IMR-90 (cell line): ENCODE measurements around the gene ITGA2. TPM values are rescaled to one million over a fixed set of nuclear protein-coding genes. Genes with fewer than 3 reads are reported as not detected.

Source experiments
- ATAC-seq: fragments of 200-7000 bp; cut with Tn5 transposase; 2 replicates; pipeline ENCODE4 v1.9.1; 2020; ENCODE audit warnings: low read depth, mild to moderate bottlenecking, moderate library complexity
- BruUV-seq: library from RNA; stranded (reverse); fragments of 400-500 nt; replicated peaks from 2 replicates; lab custom pipeline; 2021; lab: Mats Ljungman, UMichigan
- CTCF ChIA-PET: fragments of 300-600 bp; formaldehyde crosslinking; extraction: SDS; loops from one replicate; lab custom pipeline; 2021; ENCODE audit warnings: antibody characterized with exemption; lab: Yijun Ruan, JAX
- POLR2A ChIA-PET: fragments of 300-600 bp; sonication (Branson Sonifier 250); formaldehyde crosslinking; loops from one replicate; lab custom pipeline; 2022; ENCODE audit warnings: antibody characterized with exemption; ENCODE audit not compliant: unreplicated experiment; lab: Charles Lee
- DNase-seq: peaks from one replicate; pipeline ENCODE4 v3.0.0; 2013
- H2AFZ ChIP-seq: replicated peaks from 2 replicates; pipeline ENCODE3; 2013; ENCODE audit warnings: low read length, mild to moderate bottlenecking; ENCODE audit not compliant: poor library complexity
- H2AK5ac ChIP-seq: 2 replicates; pipeline ENCODE4 v1.6.1; 2013; ENCODE audit warnings: low read depth, low read length, inconsistent platforms
- H2AK9ac ChIP-seq: replicated peaks from 2 replicates; pipeline ENCODE3; 2013; ENCODE audit warnings: mild to moderate bottlenecking, low read depth, low read length, moderate library complexity; ENCODE audit not compliant: poor library complexity
- H2BK120ac ChIP-seq: 2 replicates; pipeline ENCODE4 v1.6.1; 2013; ENCODE audit warnings: low read depth, low read length, inconsistent platforms
- H2BK15ac ChIP-seq: 3 replicates; pipeline ENCODE4 v1.6.1; 2013; ENCODE audit warnings: low read depth, low read length, inconsistent platforms
- H2BK20ac ChIP-seq: 2 replicates; pipeline ENCODE4 v1.6.1; 2013; ENCODE audit warnings: low read depth, mild to moderate bottlenecking, inconsistent platforms, low read length, moderate library complexity
- H2BK5ac ChIP-seq: 2 replicates; pipeline ENCODE4 v1.6.1; 2013; ENCODE audit warnings: mild to moderate bottlenecking, low read depth, low read length, inconsistent platforms; ENCODE audit not compliant: poor library complexity, severe bottlenecking
- H3K14ac ChIP-seq: replicated peaks from 2 replicates; pipeline ENCODE4 v1.6.1; 2013; ENCODE audit warnings: low read depth, low read length, inconsistent platforms
- H3K18ac ChIP-seq: 2 replicates; pipeline ENCODE4 v1.6.1; 2013; ENCODE audit warnings: low read depth, low read length, control low read depth
- H3K23ac ChIP-seq: 2 replicates; pipeline ENCODE4 v1.6.1; 2013; ENCODE audit warnings: low read depth, low read length, inconsistent platforms
- H3K27ac ChIP-seq: 2 replicates; pipeline ENCODE4 v1.5.1; 2013; ENCODE audit warnings: mild to moderate bottlenecking, control low read depth, low read length; ENCODE audit not compliant: insufficient read depth
- H3K27me3 ChIP-seq: 2 replicates; pipeline ENCODE4 v1.6.1; 2013; ENCODE audit warnings: low read length; ENCODE audit not compliant: control insufficient read depth, insufficient read depth
- H3K36me3 ChIP-seq: 2 replicates; pipeline ENCODE4 v1.6.1; 2013; ENCODE audit warnings: low read length, mixed read lengths; ENCODE audit not compliant: control insufficient read depth, insufficient read depth
- H3K4ac ChIP-seq: 2 replicates; pipeline ENCODE4 v1.6.1; 2013; ENCODE audit warnings: low read depth, low read length, inconsistent platforms
- H3K4me1 ChIP-seq: 2 replicates; pipeline ENCODE4 v1.6.1; 2013; ENCODE audit warnings: low read length, mixed read lengths; ENCODE audit not compliant: control insufficient read depth, insufficient read depth
- H3K4me2 ChIP-seq: 2 replicates; pipeline ENCODE4 v1.6.1; 2013; ENCODE audit warnings: low read depth, mild to moderate bottlenecking, control low read depth, low read length, moderate library complexity
- H3K4me3 ChIP-seq: 2 replicates; pipeline ENCODE4 v1.5.1; 2013; ENCODE audit warnings: low read depth, mild to moderate bottlenecking, control low read depth, low read length, moderate library complexity; ENCODE audit not compliant: insufficient read depth
- H3K56ac ChIP-seq: 2 replicates; pipeline ENCODE4 v1.6.1; 2013; ENCODE audit warnings: low read length, inconsistent platforms; ENCODE audit not compliant: insufficient read depth; ENCODE audit errors: extremely low read depth
- H3K79me1 ChIP-seq, 2 experiments: 2 replicates each; pipeline ENCODE4 v1.6.1; 2013; ENCODE audit warnings: low read length in 2 of 2, inconsistent platforms in 1 of 2, low read depth in 1 of 2
- H3K9ac ChIP-seq: 2 replicates; pipeline ENCODE4 v1.6.1; 2013; ENCODE audit warnings: low read depth, low read length, control low read depth
- H3K9me1 ChIP-seq: 2 replicates; pipeline ENCODE4 v1.6.1; 2013; ENCODE audit warnings: low read length, inconsistent platforms; ENCODE audit not compliant: insufficient read depth
- H3K9me3 ChIP-seq: 2 replicates; pipeline ENCODE4 v1.6.1; 2013; ENCODE audit warnings: low read length; ENCODE audit not compliant: control insufficient read depth, insufficient read depth
- H4K20me1 ChIP-seq: 2 replicates; pipeline ENCODE4 v1.6.1; 2013; ENCODE audit warnings: low read length, inconsistent platforms; ENCODE audit not compliant: insufficient read depth
- H4K5ac ChIP-seq: 2 replicates; pipeline ENCODE4 v1.6.1; 2013; ENCODE audit warnings: mild to moderate bottlenecking, low read depth, low read length, control low read depth
- H4K8ac ChIP-seq, 2 experiments: 2 replicates each; pipeline ENCODE4 v1.6.1; 2013; ENCODE audit warnings: low read depth in 2 of 2, low read length in 2 of 2, control low read depth in 1 of 2, inconsistent platforms in 1 of 2
- H4K91ac ChIP-seq: 2 replicates; pipeline ENCODE4 v1.6.1; 2013; ENCODE audit warnings: low read depth, low read length, inconsistent platforms; ENCODE audit not compliant: insufficient read depth
- CEBPB ChIP-seq: IDR thresholded peaks from 2 replicates; pipeline ENCODE4 v1.6.1; 2012; ENCODE audit warnings: low read depth, low read length, improper control_type of control experiment
- CHD1 ChIP-seq: IDR thresholded peaks from 2 replicates; pipeline ENCODE4 v1.6.1; 2012; ENCODE audit warnings: low read depth, low read length, improper control_type of control experiment
- MAFK ChIP-seq: IDR thresholded peaks from 2 replicates; pipeline ENCODE4 v1.6.1; 2012; ENCODE audit warnings: low read depth, low read length, improper control_type of control experiment
- MXI1 ChIP-seq: IDR thresholded peaks from 2 replicates; pipeline ENCODE4 v1.6.1; 2012; ENCODE audit warnings: low read depth, mild to moderate bottlenecking, low read length, moderate library complexity, borderline replicate concordance
- POLR2A ChIP-seq: IDR thresholded peaks from 2 replicates; pipeline ENCODE4 v1.6.1; 2012; ENCODE audit warnings: mild to moderate bottlenecking, low read depth, low read length
- RAD21 ChIP-seq: IDR thresholded peaks from 2 replicates; pipeline ENCODE4 v1.6.1; 2012; ENCODE audit warnings: low read length, improper control_type of control experiment
- SMC3 ChIP-seq: fragments of 150-350 bp; IDR thresholded peaks from 2 replicates; pipeline ENCODE4 v1.6.1; 2016; ENCODE audit warnings: low read depth, mild to moderate bottlenecking, antibody characterized with exemption, low read length, moderate library complexity
- WGBS, 2 experiments: methylation state at CpG; one replicate each; pipeline versions ENCODE4 v1.1.5 to v1.1.7; 2013; ENCODE audit warnings: missing lambda C conversion rate in 2 of 2; ENCODE audit not compliant: insufficient read length in 1 of 2; ENCODE audit errors: extremely low coverage in 2 of 2; 5-methylcytosine and 5-hydroxymethylcytosine counted together
- dilution Hi-C: fragments of 300-500 bp; cut with HindIII; formaldehyde crosslinking; loops from one replicate; pipeline ENCODE4 v1.14.3; 2018; ENCODE audit warnings: low sequenced_read_pairs; ENCODE audit not compliant: unreplicated experiment
- in situ Hi-C: fragments of 300-500 bp; cut with MboI; formaldehyde crosslinking; loops from 3 replicates; pipeline ENCODE4 v1.14.3; 2019; ENCODE audit warnings: low sequenced_read_pairs, inconsistent platforms, mixed read lengths
- intact Hi-C: fragments of 100-400 bp; cut with micrococcal nuclease; formaldehyde crosslinking; loops from 2 replicates; pipeline ENCODE4 v1.10.0; 2022
- polyA plus RNA-seq, 3 experiments: library from polyadenylated mRNA; depleted of rRNA; stranded (reverse); fragments of >200 nt; gene quantifications; 2 replicates each; pipeline ENCODE4 v1.2.3, GENCODE V29; 2012; ENCODE audit warnings: low replicate concordance in 1 of 3
- total RNA-seq: library from RNA; depleted of rRNA; stranded (reverse); fragments of >200 nt; gene quantifications from 2 replicates; pipeline ENCODE4 v1.2.3, GENCODE V29; 2012
- TF ChIP-seq, protein P1 (sequence below): fragments of 150-350 bp; IDR thresholded peaks from 2 replicates; pipeline ENCODE4 v1.6.1; 2017; ENCODE audit warnings: mild to moderate bottlenecking, antibody characterized with exemption, low read length, low read depth
- TF ChIP-seq, protein P2 (sequence below): fragments of 150-350 bp; IDR thresholded peaks from 2 replicates; pipeline ENCODE4 v1.6.1; 2016; ENCODE audit warnings: low read depth, mild to moderate bottlenecking, low read length, moderate library complexity, borderline replicate concordance

Gene ITGA2
- total and polyA plus RNA-seq, 2 of the 4 experiments (the other 2 are of a cell fraction), result 23.3 to 93.4 TPM

DNA sequence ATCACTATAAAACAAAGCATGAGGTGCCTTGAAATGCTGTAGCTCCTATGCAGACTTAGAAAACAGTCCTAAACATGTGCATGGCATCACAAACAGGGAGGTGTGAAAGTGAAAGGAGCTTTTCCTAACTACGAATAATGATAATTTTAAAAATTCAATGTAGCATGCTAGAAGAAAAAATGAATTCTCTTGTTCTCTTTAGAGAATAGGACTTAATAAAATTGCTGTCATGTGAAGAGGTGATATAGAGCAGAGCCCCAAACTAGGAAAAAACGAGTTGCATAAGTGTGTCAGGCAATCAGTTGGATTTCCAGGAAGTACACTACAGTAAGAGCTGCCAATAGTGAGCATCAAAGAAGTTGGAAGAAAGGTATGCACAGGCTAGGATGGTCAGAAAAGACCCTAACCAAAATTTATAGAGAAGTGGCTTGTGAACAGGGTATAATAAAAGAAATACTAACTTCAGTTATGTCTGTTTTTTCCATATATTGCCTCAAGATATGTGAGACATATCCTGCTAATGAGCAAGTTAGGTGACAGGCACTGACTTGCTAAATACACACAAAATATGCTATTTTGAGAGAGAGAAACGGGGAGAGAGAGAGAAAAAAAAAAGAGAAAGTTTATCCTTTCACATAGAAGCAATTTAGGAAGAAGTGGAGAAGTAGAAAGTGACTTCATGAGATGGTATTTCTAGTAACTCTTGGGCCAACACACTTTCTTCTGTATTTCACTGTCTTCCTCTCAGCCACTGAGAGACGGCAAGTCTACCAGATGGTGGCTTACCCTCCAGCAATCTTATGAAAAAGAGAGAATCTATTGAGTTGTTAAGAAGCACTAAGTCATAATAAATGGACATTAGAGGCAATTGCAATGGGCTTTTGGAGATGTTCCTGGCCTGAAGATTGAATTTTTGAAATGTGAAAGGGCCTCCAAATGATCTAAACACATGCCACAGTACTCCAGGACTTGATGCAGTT lies 18.0 kb downstream of the ITGA2 start:
- Histone ChIP-seq H4K91ac (peak overlapping the region; percentile 50), H4K20me1 (no peaks in the 10 kb centered on the region), H3K4me3 (no peak overlapping the region), H3K4me1 (peaks cover 31% of the 10 kb centered on the region), H2AFZ (no peak overlapping the region), H3K9ac (no peak overlapping the region), H2BK5ac (peak overlapping the region; percentile 88), H3K9me3 (no peaks in the 10 kb centered on the region), H3K27ac (peak overlapping the region; percentile 46; the same call in 1 of the 2 replicates), H3K18ac (peak overlapping the region; percentile 86; the same call in 1 of the 2 replicates), H3K79me1 (peaks cover 19 to 72% of the 10 kb centered on the region in 2 experiments), H3K36me3 (peaks cover 3% of the 10 kb centered on the region; the same call in 1 of the 2 replicates), H2BK15ac (no peak overlapping the region), H3K23ac (peak overlapping the region; percentile 36; the same call in 1 of the 2 replicates), H2BK20ac (peak overlapping the region; percentile 50), H3K27me3 (no peaks in the 10 kb centered on the region), H2AK5ac (no peak overlapping the region), H3K4me2 (peak overlapping the region; percentile 67), H4K8ac (peak overlapping the region in 1 of 2 experiments; percentile 61; a peak in 3 of 4 replicates), H2BK120ac (peak overlapping the region; percentile 81), H3K4ac (peak overlapping the region; percentile 57), H3K56ac (no peak overlapping the region), H2AK9ac (no peak overlapping the region), H4K5ac (peak overlapping the region; percentile 62; the same call in 1 of the 2 replicates), H3K9me1 (peaks cover 18% of the 10 kb centered on the region; the same call in 1 of the 2 replicates), H3K14ac (peak overlapping the region; percentile 61; the same call in 1 of the 2 replicates)
- ChIA-PET POLR2A (no interaction called here), CTCF (interaction anchor here (0.6 to 1.1 kb wide), 2 partner anchors 28 to 35 kb away, joined by 4 read pairs; no protein-coding TSS in a partner anchor)
- in situ Hi-C loops (no loop called here), dilution Hi-C loops (no loop called here), intact Hi-C loops (no loop called here)
- no peak for DNase-seq
- ATAC-seq, result no peak
- no CpG with 5 or more reads among the region's 4 CpGs for WGBS, 2 experiments
- no TSS peak for BruUV-seq
- TF ChIP-seq, protein P1, sequence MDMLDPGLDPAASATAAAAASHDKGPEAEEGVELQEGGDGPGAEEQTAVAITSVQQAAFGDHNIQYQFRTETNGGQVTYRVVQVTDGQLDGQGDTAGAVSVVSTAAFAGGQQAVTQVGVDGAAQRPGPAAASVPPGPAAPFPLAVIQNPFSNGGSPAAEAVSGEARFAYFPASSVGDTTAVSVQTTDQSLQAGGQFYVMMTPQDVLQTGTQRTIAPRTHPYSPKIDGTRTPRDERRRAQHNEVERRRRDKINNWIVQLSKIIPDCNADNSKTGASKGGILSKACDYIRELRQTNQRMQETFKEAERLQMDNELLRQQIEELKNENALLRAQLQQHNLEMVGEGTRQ, result no peak
- TF ChIP-seq MXI1 (no peak), POLR2A (no peak), RAD21 (no peak), SMC3 (no peak), CHD1 (no peak), CEBPB (no peak), MAFK (no peak)
- TF ChIP-seq, protein P2, sequence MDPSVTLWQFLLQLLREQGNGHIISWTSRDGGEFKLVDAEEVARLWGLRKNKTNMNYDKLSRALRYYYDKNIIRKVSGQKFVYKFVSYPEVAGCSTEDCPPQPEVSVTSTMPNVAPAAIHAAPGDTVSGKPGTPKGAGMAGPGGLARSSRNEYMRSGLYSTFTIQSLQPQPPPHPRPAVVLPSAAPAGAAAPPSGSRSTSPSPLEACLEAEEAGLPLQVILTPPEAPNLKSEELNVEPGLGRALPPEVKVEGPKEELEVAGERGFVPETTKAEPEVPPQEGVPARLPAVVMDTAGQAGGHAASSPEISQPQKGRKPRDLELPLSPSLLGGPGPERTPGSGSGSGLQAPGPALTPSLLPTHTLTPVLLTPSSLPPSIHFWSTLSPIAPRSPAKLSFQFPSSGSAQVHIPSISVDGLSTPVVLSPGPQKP, result no peak
